DOHH2 (cell line): ENCODE measurements around the gene TDRD12.
"Not testable (repeated sequence)": the region's sequence is repeated elsewhere in the genome, so short reads cannot be mapped to it uniquely, and the experiment has no call there.

Experiments
- H3F3A ChIP-seq: fragments of 200-600 bp; sonication (generic), shearing (Covaris generic); 2 replicates; pipeline ENCODE4 v1.6.0; 2016; ENCODE audit warnings: antibody characterized with exemption, mild to moderate bottlenecking; ENCODE audit not compliant: control insufficient read depth, insufficient read depth
- H3K27ac ChIP-seq: fragments of 200-600 bp; sonication (generic); 2 replicates; pipeline ENCODE4 v1.5.1; 2014; ENCODE audit warnings: low read depth, mild to moderate bottlenecking, low read length, moderate library complexity
- H3K27me3 ChIP-seq: fragments of 200-600 bp; sonication (generic); 2 replicates; pipeline ENCODE4 v1.6.1; 2014; ENCODE audit warnings: mild to moderate bottlenecking, low read length, mixed read lengths; ENCODE audit not compliant: control insufficient read depth
- H3K36me3 ChIP-seq: fragments of 200-600 bp; sonication (generic); 2 replicates; pipeline ENCODE4 v1.6.1; 2014; ENCODE audit warnings: mild to moderate bottlenecking, low read length, moderate library complexity, mixed read lengths; ENCODE audit not compliant: control insufficient read depth
- H3K4me1 ChIP-seq: fragments of 200-600 bp; sonication (generic); 2 replicates; pipeline ENCODE4 v1.6.1; 2014; ENCODE audit warnings: mild to moderate bottlenecking, low read length, mixed read lengths; ENCODE audit not compliant: control insufficient read depth
- H3K4me2 ChIP-seq: fragments of 200-600 bp; sonication (generic); 2 replicates; pipeline ENCODE4 v1.6.0; 2014; ENCODE audit warnings: mild to moderate bottlenecking, low read length, moderate library complexity
- H3K4me3 ChIP-seq: fragments of 200-600 bp; sonication (generic); 2 replicates; pipeline ENCODE4 v1.5.1; 2014; ENCODE audit warnings: mild to moderate bottlenecking, low read length, mixed read lengths
- H3K79me2 ChIP-seq: fragments of 200-600 bp; sonication (generic); 2 replicates; pipeline ENCODE4 v1.6.1; 2014; ENCODE audit warnings: mild to moderate bottlenecking, low read length, mixed read lengths; ENCODE audit not compliant: control insufficient read depth
- H3K9me2 ChIP-seq: fragments of 200-600 bp; sonication (generic); replicated peaks from 2 replicates; pipeline ENCODE4 v1.6.1; 2014; ENCODE audit warnings: mild to moderate bottlenecking, low read length, mixed read lengths; ENCODE audit not compliant: control insufficient read depth
- H3K9me3 ChIP-seq: fragments of 200-600 bp; sonication (generic); 2 replicates; pipeline ENCODE4 v1.6.1; 2014; ENCODE audit warnings: antibody characterized with exemption, low read length, mixed read lengths; ENCODE audit not compliant: control insufficient read depth, insufficient read depth
- H4K20me1 ChIP-seq: fragments of 200-600 bp; sonication (generic); 2 replicates; pipeline ENCODE4 v1.6.0; 2014; ENCODE audit warnings: low read depth, mild to moderate bottlenecking, antibody characterized with exemption, low read length, moderate library complexity; ENCODE audit not compliant: control insufficient read depth, insufficient read depth
- CTCF ChIP-seq: fragments of 200-600 bp; sonication (generic); IDR thresholded peaks from one replicate; pipeline ENCODE4 v1.5.1; 2014; ENCODE audit warnings: antibody characterized with exemption, mild to moderate bottlenecking, low read depth, low read length; ENCODE audit not compliant: poor library complexity, severe bottlenecking
- EZH2phosphoT487 ChIP-seq: fragments of 200-600 bp; sonication (generic); IDR thresholded peaks from 2 replicates; pipeline ENCODE4 v1.6.1; 2017; ENCODE audit warnings: borderline replicate concordance, mild to moderate bottlenecking, antibody characterized with exemption, low read length, moderate library complexity, mixed read lengths

TDRD12 gene

GRCh38 chr19:32702010-32702409 is 17.6 kb upstream of the TDRD12 start:
- TF ChIP-seq EZH2phosphoT487 (no peak), CTCF (no peak)
- H3K9me3 ChIP-seq: peaks cover 18% of the 10 kb centered on the region; the same call in 1 of the 2 replicates

GRCh38 chr19:32704006-32704405 is 15.6 kb upstream of the TDRD12 start:
- H3K79me2 ChIP-seq: peaks cover 87% of the 10 kb centered on the region
- peaks cover 74% of the 10 kb centered on the region for H3K36me3 ChIP-seq
- H3K4me3 ChIP-seq, H4K20me1 ChIP-seq, H3K27ac ChIP-seq, H3F3A ChIP-seq, H3K9me2 ChIP-seq, H3K27me3 ChIP-seq, H3K4me1 ChIP-seq, H3K4me2 ChIP-seq: not testable (repeated sequence)
- H3K9me3 ChIP-seq: peaks cover 16% of the 10 kb centered on the region; the same call in 1 of the 2 replicates

More at GRCh38 chr19:32702010-32702409, 17.6 kb upstream of the TDRD12 start:
- H3K27me3 ChIP-seq: no peaks in the 10 kb centered on the region
- H3K4me3 ChIP-seq: no peak overlapping the region
- H3K9me2 ChIP-seq: no peaks in the 10 kb centered on the region
- no peak overlapping the region for H3K27ac ChIP-seq
- no peaks in the 10 kb centered on the region for H3F3A ChIP-seq
- H4K20me1 ChIP-seq: no peaks in the 10 kb centered on the region
- no peak overlapping the region for H3K4me2 ChIP-seq
- no peaks in the 10 kb centered on the region for H3K4me1 ChIP-seq
- peaks cover 86% of the 10 kb centered on the region for H3K36me3 ChIP-seq
- peaks cover 97% of the 10 kb centered on the region for H3K79me2 ChIP-seq

- Histone ChIP-seq H3K4me1 (no peaks in the 10 kb centered on the region), H3K4me3 (no peak overlapping the region), H3K79me2 (peaks cover 45% of the 10 kb centered on the region), H3K9me3 (peaks cover 6% of the 10 kb centered on the region; the same call in 1 of the 2 replicates), H4K20me1 (no peaks in the 10 kb centered on the region), H3F3A (no peaks in the 10 kb centered on the region), H3K27me3 (no peaks in the 10 kb centered on the region), H3K36me3 (peaks cover 45% of the 10 kb centered on the region), H3K4me2 (no peak overlapping the region), H3K9me2 (no peaks in the 10 kb centered on the region), H3K27ac (no peak overlapping the region)
- no peak for TF ChIP-seq CTCF
- no peak for TF ChIP-seq EZH2phosphoT487
Observed at GRCh38 chr19:32708457-32708856, 11.1 kb upstream of the TDRD12 start.

GRCh38 chr19:32709032-32709431 is 10.5 kb upstream of the TDRD12 start:
- Histone ChIP-seq H3K9me2 (no peaks in the 10 kb centered on the region), H3F3A (no peaks in the 10 kb centered on the region), H3K4me1 (no peaks in the 10 kb centered on the region), H3K79me2 (peaks cover 41% of the 10 kb centered on the region), H3K36me3 (peaks cover 43% of the 10 kb centered on the region), H3K27me3 (no peaks in the 10 kb centered on the region), H4K20me1 (no peaks in the 10 kb centered on the region), H3K4me2 (no peak overlapping the region), H3K27ac (no peak overlapping the region), H3K9me3 (peaks cover 2% of the 10 kb centered on the region; the same call in 1 of the 2 replicates), H3K4me3 (no peak overlapping the region)
- TF ChIP-seq EZH2phosphoT487 (no peak), CTCF (no peak)
